K562 (cell line): ENCODE data around the gene CRNN.

Experiments
- ATF3 ChIP-seq, 2 experiments: fragments of 450-650 bp in 1 of 2; sonication (generic) in 1 of 2; formaldehyde crosslinking in 1 of 2; IDR thresholded peaks in 1 of 2; conservative IDR thresholded peaks in 1 of 2; 2 replicates each; pipeline versions ENCODE4 v1.6.1 to v1.8.1; 2016 to 2023; ENCODE audit warnings: mild to moderate bottlenecking in 2 of 2, moderate library complexity in 2 of 2, inconsistent platforms in 1 of 2, missing genetic modification reagents in 1 of 2
- CTCF ChIP-seq, 3 experiments: IDR thresholded peaks in 2 of 3; conservative IDR thresholded peaks in 1 of 3; 2 replicates each; pipeline ENCODE4 v1.5.1; 2011 to 2012; ENCODE audit warnings: low read length in 3 of 3, mild to moderate bottlenecking in 3 of 3, control low read depth in 2 of 3, improper control_type of control experiment in 1 of 3, inconsistent platforms in 1 of 3, low read depth in 1 of 3, mixed read lengths in 1 of 3, moderate library complexity in 1 of 3; ENCODE audit not compliant: insufficient read depth in 2 of 3
- ELK1 ChIP-seq: sonication (generic); formaldehyde crosslinking; IDR thresholded peaks from 2 replicates; pipeline ENCODE4 v1.8.1; 2022; ENCODE audit warnings: missing genetic modification reagents
- EP300 ChIP-seq: IDR thresholded peaks from 2 replicates; pipeline ENCODE4 v1.6.1; 2012; ENCODE audit warnings: low read length, improper control_type of control experiment
- EZH2 ChIP-seq: IDR thresholded peaks from 2 replicates; pipeline ENCODE4 v1.6.1; 2012; ENCODE audit warnings: low read depth, mild to moderate bottlenecking, inconsistent platforms, low read length, borderline replicate concordance
- MAZ ChIP-seq, 2 experiments: fragments of 450-650 bp in 1 of 2; sonication (generic) in 1 of 2; formaldehyde crosslinking; IDR thresholded peaks in 1 of 2; conservative IDR thresholded peaks in 1 of 2; 2 replicates each; pipeline versions ENCODE4 v1.4.0 to v1.5.0; 2020; ENCODE audit warnings: mild to moderate bottlenecking in 1 of 2, missing genetic modification reagents in 1 of 2
- SNIP1 ChIP-seq: fragments of 450-650 bp; IDR thresholded peaks from 2 replicates; pipeline ENCODE4 v1.7.1; 2017; ENCODE audit warnings: low read depth, mild to moderate bottlenecking
- SRSF3 ChIP-seq: fragments of 200-400 bp; formaldehyde crosslinking; IDR thresholded peaks from 2 replicates; pipeline ENCODE4 v1.6.1; 2016; ENCODE audit warnings: mild to moderate bottlenecking, low read length, moderate library complexity; ENCODE audit not compliant: insufficient read depth
- ZNF133 ChIP-seq: fragments of 250-450 bp; sonication (Bioruptor Pico); IDR thresholded peaks from 2 replicates; pipeline ENCODE4 v1.4.0; 2020; ENCODE audit warnings: mild to moderate bottlenecking
- ZNF311 ChIP-seq: fragments of 250-450 bp; sonication (Bioruptor Pico); IDR thresholded peaks from 2 replicates; pipeline ENCODE4 v1.4.0; 2020; ENCODE audit warnings: mild to moderate bottlenecking, moderate library complexity
- ZNF589 ChIP-seq: fragments of 200-800 bp; sonication (Bioruptor generic); IDR thresholded peaks from 2 replicates; pipeline ENCODE4 v1.6.1; 2016; ENCODE audit warnings: low read depth, missing genetic modification characterization, missing compliant biosample characterization

GRCh38 chr1:152419917-152420316, 5.9 kb upstream of the CRNN start:
- TF ChIP-seq ZNF589 (no peak), EP300 (no peak), EZH2 (no peak), SNIP1 (no peak), ATF3 (IDR thresholded peaks at IDR 0.05) (no peak), ATF3 (CRISPR knock-in tag; conservative IDR thresholded peaks at IDR 0.05) (no peak), MAZ (CRISPR knock-in tag; conservative IDR thresholded peaks at IDR 0.05 in 1 of 2, IDR thresholded peaks at IDR 0.05 in 1 of 2) (no peak), ZNF311 (no peak), SRSF3 (no peak), ELK1 (CRISPR knock-in tag) (no peak), CTCF (IDR thresholded peaks at IDR 0.05 in 2 of 3, conservative IDR thresholded peaks at IDR 0.05 in 1 of 3; ENCODE audit: insufficient read depth in 2 of 3, low read depth in 1 of 3, low read length in 3 of 3) (no peak), ZNF133 (CRISPR knock-in tag) (no peak)
